ENCODE data around the gene MMP15.
"Not testable (repeated sequence)": the region's sequence is repeated elsewhere in the genome, so short reads cannot be mapped to it uniquely, and the experiment has no call there.

MMP15 gene

GRCh38 chr16:58025351-58026138 lies at the start of gene MMP15:
MMP15 (plus strand) TSS chr16:58025754; CDS start chr16:58026351, 597 bp downstream.
- TF ChIP-seq CTCF (IDR thresholded peaks at IDR 0.05; ENCODE audit: extremely low read depth, missing control alignments): no peak
- DNase-seq (ENCODE audit: low spot score): peak; percentile 87

DNA sequence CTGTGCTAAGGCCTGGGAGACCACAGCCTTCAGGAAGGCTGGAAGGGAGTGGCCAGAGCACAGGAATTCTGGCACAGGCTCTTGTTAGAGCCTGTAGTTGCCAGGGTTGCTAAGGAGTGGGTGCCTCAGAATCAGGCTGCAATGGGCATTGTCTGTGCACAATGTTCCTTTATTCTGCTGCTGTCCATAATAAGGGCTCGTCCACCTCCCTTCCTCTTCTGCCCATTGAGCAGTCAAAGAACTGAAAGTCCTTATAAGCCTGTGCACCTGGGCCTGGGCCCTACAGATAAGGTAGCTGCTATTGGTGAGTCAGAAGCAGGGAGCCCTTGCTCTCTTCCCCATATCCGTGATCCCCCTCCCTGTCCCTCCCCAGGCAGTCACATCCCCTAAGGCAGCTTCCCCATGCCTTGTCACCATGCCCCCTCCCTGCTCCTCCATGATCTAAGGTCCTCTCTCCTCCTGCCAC lies 49.2 kb upstream of the MMP15 start:
- DNase-seq (ENCODE audit: low spot score): no peak

DNA sequence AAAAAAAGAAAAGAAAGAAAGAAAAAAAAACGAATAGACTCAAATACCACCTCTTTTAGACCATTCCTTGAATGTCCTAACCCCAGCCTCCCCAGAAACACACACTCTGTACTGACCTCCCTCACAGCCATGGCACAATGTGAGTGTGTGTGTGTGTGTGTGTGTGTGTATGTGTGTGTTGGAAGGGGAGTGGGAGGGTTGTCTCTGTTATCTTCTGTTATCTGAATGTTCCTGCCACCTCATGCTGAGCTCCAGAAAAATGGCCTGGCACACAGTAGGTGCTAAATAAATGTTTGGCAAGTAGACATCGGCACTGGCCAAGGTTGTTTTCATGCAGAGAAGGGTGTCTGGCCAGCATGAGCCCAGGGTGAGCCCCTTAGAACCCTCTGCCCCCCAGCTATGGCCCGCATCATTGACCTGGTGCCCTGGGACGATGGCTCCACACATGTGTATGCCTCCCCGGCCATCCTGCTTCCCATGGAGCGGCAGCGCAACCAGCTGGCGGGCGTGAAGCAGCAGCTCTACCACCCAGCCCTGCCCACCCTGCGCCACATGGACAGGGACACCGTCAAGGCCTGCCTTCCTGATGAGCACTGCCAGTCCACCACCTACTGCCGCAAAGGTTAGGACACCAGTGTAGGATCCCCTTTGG lies 48.0 kb upstream of the MMP15 start:
- no peak for DNase-seq (ENCODE audit: low spot score)
- TF ChIP-seq CTCF (IDR thresholded peaks at IDR 0.05; ENCODE audit: extremely low read depth, missing control alignments): no peak

More for the DNA sequence above, 49.2 kb upstream of the MMP15 start:
- no peak for TF ChIP-seq CTCF (IDR thresholded peaks at IDR 0.05; ENCODE audit: extremely low read depth, missing control alignments)

DNA sequence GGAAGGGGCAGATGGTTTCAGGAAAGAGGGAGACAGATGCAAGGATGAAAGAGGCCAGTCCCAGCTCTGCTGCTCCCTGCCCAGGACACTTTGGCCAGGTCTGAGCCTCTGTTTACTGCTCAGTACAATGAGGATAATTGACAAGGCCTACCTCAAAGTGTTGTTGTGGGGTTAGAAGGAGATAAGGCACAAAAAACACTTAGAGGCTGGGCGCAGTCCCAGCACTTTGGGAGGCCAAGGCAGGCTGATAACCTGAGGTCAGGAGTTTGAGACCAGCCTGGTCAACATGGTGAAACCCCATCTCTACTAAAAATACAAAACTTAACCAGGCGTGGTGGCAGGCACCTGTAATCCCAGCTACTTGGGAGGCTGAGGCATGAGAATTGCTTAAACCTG lies 47.5 kb upstream of the MMP15 start:
- not testable (repeated sequence) for DNase-seq (ENCODE audit: low spot score)

GRCh38 chr16:57979006-57979585 lies 46.5 kb upstream of the MMP15 start:
- no peak for DNase-seq (ENCODE audit: low spot score)
- no peak for TF ChIP-seq CTCF (IDR thresholded peaks at IDR 0.05; ENCODE audit: extremely low read depth, missing control alignments)

- DNase-seq (ENCODE audit: low spot score): no peak
- TF ChIP-seq CTCF (IDR thresholded peaks at IDR 0.05; ENCODE audit: extremely low read depth, missing control alignments): no peak
Measured at GRCh38 chr16:57981636-57982035, 43.9 kb upstream of the MMP15 start.

DNA sequence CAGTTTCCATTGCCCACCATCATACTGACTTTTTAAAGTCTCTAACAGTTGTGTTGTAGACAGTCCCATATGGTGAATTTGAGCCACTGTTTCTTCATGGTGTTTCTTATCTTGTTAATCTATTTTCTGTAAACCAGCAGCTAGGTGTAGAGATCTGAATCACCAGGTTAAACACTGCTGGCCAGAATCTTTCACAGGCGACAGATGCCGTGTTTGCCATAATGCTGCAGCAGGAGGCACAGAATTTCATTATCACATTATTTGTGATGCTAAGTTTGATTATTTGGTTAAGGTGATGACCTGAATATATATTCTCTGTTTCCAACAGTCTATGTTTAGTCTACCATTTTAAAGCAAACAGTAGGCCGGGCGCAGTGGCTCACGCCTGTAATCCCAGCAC lies 43.2 kb upstream of the MMP15 start:
- TF ChIP-seq CTCF (IDR thresholded peaks at IDR 0.05; ENCODE audit: extremely low read depth, missing control alignments): no peak
- no peak for DNase-seq (ENCODE audit: low spot score)
